Neural progenitor cell (in vitro differentiated cells): ENCODE results near the gene ANGPTL8.

ENCODE experiments used
- EZH2 ChIP-seq: fragments of 200-600 bp; sonication (generic); IDR thresholded peaks from 2 replicates; pipeline ENCODE4 v1.6.1; 2017; ENCODE audit warnings: antibody characterized with exemption, mild to moderate bottlenecking, moderate library complexity
- EZH2phosphoT487 ChIP-seq: fragments of 200-600 bp; sonication (generic); IDR thresholded peaks from 2 replicates; pipeline ENCODE4 v1.6.1; 2017; ENCODE audit warnings: antibody characterized with exemption
- TF ChIP-seq, protein P1 (sequence below): fragments of 200-600 bp; sonication (generic); IDR thresholded peaks from 2 replicates; pipeline ENCODE4 v1.5.1; 2017; ENCODE audit warnings: antibody characterized with exemption, mild to moderate bottlenecking

- TF ChIP-seq, protein P1, sequence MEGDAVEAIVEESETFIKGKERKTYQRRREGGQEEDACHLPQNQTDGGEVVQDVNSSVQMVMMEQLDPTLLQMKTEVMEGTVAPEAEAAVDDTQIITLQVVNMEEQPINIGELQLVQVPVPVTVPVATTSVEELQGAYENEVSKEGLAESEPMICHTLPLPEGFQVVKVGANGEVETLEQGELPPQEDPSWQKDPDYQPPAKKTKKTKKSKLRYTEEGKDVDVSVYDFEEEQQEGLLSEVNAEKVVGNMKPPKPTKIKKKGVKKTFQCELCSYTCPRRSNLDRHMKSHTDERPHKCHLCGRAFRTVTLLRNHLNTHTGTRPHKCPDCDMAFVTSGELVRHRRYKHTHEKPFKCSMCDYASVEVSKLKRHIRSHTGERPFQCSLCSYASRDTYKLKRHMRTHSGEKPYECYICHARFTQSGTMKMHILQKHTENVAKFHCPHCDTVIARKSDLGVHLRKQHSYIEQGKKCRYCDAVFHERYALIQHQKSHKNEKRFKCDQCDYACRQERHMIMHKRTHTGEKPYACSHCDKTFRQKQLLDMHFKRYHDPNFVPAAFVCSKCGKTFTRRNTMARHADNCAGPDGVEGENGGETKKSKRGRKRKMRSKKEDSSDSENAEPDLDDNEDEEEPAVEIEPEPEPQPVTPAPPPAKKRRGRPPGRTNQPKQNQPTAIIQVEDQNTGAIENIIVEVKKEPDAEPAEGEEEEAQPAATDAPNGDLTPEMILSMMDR: no peak
- TF ChIP-seq EZH2phosphoT487: no peak
- TF ChIP-seq EZH2: no peak
Observed at GRCh38 chr19:11195681-11196080, 43.7 kb upstream of the ANGPTL8 start.
